Activated naive CD4-positive, alpha-beta T cell treated with anti-CD3 and anti-CD28 coated beads, Interleukin-2, amount 50 U/mL, for 72 hours (primary cell): Measurements from ENCODE around the gene PROP1. TPM values are rescaled to one million over a fixed set of nuclear protein-coding genes. Genes with fewer than 3 reads are reported as not detected.
"Not testable (repeated sequence)": the region's sequence is repeated elsewhere in the genome, so short reads cannot be mapped to it uniquely, and the experiment has no call there.

Source experiments
- ATAC-seq, 2 donors: fragments of 150-1000 bp; cut with Tn5 transposase; 2 replicates each; pipeline ENCODE4 v1.10.0; 2021; ENCODE audit warnings: mild to moderate bottlenecking in 2 of 2, moderate library complexity in 2 of 2
- DNase-seq, 2 donors: peaks; one replicate each; pipeline ENCODE4 v3.0.0; 2021 to 2022; ENCODE audit warnings: low spot score in 2 of 2
- H3K27ac Mint-ChIP-seq, 2 donors: one replicate each; pipeline ENCODE4 v1.8.0; 2022; ENCODE audit warnings: mild to moderate bottlenecking in 2 of 2, mixed read lengths in 2 of 2
- H3K36me3 Mint-ChIP-seq, 2 donors: one replicate each; pipeline ENCODE4 v1.8.0; 2022; ENCODE audit warnings: mixed read lengths in 2 of 2
- H3K9me3 Mint-ChIP-seq, 2 donors: one replicate each; pipeline ENCODE4 v1.8.0; 2022; ENCODE audit warnings: mixed read lengths in 2 of 2
- total RNA-seq, 2 donors: library from RNA; stranded (reverse); gene quantifications; one replicate each; pipeline ENCODE4 v1.2.3, GENCODE V29; 2022

PROP1 gene
- total RNA-seq, 2 donors from 2014 or later = not detected

DNA sequence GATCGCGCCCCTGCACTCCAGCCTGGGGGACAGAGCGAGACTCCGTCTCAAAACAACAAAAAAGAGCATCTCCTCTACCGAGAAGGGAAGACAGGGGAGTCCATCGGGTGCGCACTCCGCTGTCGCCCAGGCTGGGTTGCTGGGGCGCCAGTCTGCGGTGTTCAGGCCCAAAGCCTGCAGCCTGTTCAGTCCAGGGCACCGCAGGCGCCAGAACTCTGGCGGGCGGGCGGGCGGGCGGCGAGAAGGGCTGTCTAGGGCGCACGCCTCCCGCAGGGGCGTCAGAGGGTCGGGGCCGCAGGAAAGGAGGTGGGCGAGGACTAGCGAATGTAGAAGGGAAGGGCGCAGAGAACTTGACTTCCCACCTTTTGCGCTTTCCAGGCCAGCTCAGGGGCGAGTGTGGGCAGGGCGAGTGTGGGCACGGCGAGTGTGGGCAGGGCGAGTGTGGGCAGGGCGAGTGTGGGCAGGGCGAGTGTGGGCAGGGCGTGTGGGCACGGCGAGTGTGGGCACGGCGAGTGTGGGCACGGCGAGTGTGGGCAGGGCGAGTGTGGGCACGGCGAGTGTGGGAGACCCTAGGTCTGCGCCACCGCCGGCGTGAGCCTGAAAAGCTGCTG lies 10.5 kb downstream of the PROP1 start:
- Mint-ChIP-seq H3K36me3 (no peaks in the 10 kb centered on the region), H3K9me3 (no peaks in the 10 kb centered on the region), H3K27ac (no peak overlapping the region)
- DNase-seq (no peak), ATAC-seq (peak in 1 of 2 donors; percentile 21)

- no peak for ATAC-seq
- Mint-ChIP-seq H3K27ac (no peak overlapping the region), H3K36me3 (no peaks in the 10 kb centered on the region), H3K9me3 (no peaks in the 10 kb centered on the region)
- DNase-seq = no peak
Observed at GRCh38 chr5:177984584-177985206, 11.3 kb downstream of the PROP1 start.

- Mint-ChIP-seq H3K27ac (no peak overlapping the region), H3K36me3 (no peaks in the 10 kb centered on the region), H3K9me3 (no peaks in the 10 kb centered on the region)
- ATAC-seq (no peak), DNase-seq (no peak)
Observed at GRCh38 chr5:177983763-177984583, 12.1 kb downstream of the PROP1 start.

DNA sequence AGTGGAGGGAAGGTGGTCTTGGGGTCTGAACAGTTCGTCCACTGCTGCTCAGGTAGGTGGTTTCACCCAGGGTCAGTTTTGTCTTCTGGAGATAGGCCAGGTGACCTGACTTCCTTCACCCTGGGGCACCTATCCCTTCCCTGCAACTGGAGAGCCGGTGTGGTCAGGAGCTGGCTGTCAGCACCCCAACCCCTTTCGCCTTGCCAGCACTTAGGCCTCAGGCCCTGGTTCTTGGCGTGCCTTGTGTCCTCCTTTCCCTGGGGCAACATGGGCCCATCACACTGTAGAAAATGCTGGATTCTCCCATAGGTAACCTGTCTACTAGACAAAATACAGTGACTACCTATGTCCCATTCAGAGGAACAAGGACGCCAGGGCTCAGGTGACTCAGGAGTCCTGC lies 13.1 kb downstream of the PROP1 start:
- ATAC-seq (no peak), DNase-seq (no peak)
- no peak overlapping the region for H3K27ac Mint-ChIP-seq
- no peaks in the 10 kb centered on the region for H3K36me3 Mint-ChIP-seq
- no peaks in the 10 kb centered on the region for H3K9me3 Mint-ChIP-seq

GRCh38 chr5:177982072-177982727 lies 13.8 kb downstream of the PROP1 start:
- H3K9me3 Mint-ChIP-seq = no peaks in the 10 kb centered on the region
- no peaks in the 10 kb centered on the region for H3K36me3 Mint-ChIP-seq
- DNase-seq (no peak), ATAC-seq (no peak)
- no peak overlapping the region for H3K27ac Mint-ChIP-seq

DNA sequence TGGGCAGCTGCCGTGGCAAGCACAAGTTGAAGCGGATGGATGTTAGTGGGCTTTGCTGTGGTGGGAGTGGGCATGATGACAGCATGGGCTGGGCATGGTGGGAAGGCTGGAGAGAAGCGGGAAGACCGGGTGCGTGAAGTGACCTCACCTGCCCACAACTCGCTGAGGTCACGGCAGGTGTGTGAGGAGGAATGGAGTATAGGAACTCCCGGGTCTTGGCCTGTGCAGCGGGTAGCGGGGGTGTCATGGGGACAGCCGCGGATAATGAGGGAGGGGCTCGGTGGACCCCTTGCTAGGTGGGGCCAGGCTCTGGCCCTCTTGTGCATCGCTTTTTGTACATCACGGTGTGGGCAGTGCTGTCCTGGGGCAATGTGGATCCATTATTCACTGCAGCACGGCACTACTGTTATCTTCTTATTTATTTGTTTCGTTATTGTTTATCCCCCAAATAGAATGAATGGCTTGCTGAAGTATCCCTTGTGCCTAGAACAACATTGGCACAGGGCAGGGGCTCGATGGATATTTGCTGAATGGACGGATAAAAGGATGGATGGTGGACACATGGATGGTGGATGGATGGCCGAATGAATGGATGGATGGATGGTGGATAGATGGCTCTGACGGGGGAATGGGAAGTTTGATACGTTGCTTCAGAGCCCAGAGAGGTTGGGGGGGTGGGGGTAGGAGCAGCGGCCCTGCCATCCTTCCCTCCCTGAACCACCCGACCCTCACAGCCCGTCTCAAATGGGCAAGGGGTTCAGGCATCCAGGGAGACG lies 14.6 kb downstream of the PROP1 start:
- no peaks in the 10 kb centered on the region for H3K9me3 Mint-ChIP-seq
- ATAC-seq = no peak
- H3K27ac Mint-ChIP-seq = no peak overlapping the region
- H3K36me3 Mint-ChIP-seq = no peaks in the 10 kb centered on the region
- DNase-seq = no peak

DNA sequence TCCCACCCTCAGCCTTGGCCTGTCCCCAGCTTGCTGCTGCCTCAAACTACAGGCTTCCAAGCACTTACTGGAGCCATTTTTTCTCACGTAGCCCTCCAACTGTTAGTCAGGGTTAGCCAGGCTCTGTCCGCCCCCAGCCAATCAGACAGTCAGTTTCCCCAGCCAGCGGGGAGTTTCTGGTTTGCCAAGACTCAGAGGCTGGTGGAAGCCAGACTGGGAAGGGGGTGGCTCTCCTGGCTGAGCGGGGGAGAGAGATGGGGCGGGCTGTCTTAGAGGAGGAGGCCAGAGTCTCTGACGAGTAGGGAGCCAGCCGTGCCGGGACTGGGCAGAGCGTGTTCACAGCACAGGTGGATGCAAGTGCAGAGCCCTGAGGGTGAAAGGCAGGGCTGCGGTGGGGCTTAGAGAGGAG lies 15.3 kb downstream of the PROP1 start:
- peaks cover 0 to 3% of the 10 kb centered on the region in 2 donors for H3K9me3 Mint-ChIP-seq
- ATAC-seq (peak in 1 of 2 donors; percentile 32), DNase-seq (no peak)
- H3K36me3 Mint-ChIP-seq = peaks cover 0 to 4% of the 10 kb centered on the region in 2 donors
- H3K27ac Mint-ChIP-seq = peak overlapping the region in 1 of 2 donors; percentile 67

- not testable (repeated sequence) for H3K27ac Mint-ChIP-seq, ATAC-seq
Observed at GRCh38 chr5:177977600-177977999, 18.4 kb downstream of the PROP1 start.

DNA sequence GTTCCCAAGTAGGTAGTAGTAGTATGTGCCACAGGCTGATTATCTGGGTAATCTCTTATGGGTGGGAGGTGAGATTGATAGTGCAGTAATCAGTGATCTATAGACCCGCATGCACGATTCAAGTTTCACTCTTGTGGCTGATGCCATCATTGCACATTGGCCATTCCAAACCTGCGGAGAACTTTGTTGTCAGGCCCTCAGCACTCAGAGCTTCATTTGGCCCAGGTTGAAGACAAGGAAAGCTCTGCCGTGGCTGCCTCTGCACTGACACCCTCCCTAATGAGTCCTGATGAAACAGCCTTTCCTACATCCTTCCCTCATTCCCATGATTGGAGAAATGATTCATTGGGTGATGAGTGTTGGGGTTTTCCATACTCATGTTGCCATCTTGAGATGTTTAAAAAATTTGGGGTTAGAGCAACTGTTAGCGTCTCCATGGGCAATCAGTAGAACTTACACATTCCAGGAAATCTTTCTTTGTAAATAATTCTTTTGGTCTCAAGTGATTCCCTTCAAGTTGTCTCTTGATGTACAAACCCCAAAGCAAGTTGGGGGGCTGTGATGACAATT lies 22.9 kb downstream of the PROP1 start:
- Mint-ChIP-seq H3K36me3 (peaks cover 0 to 5% of the 10 kb centered on the region in 2 donors), H3K27ac (no peak overlapping the region), H3K9me3 (peaks cover 5 to 7% of the 10 kb centered on the region in 2 donors)
- DNase-seq (no peak), ATAC-seq (no peak)

More at GRCh38 chr5:177977600-177977999, 18.4 kb downstream of the PROP1 start:
- not testable (repeated sequence) for H3K9me3 Mint-ChIP-seq, H3K36me3 Mint-ChIP-seq, DNase-seq

GRCh38 chr5:177972613-177973012 lies 23.4 kb downstream of the PROP1 start:
- ATAC-seq (no peak), DNase-seq (no peak)
- peaks cover 5 to 7% of the 10 kb centered on the region in 2 donors for H3K9me3 Mint-ChIP-seq
- peaks cover 0 to 5% of the 10 kb centered on the region in 2 donors for H3K36me3 Mint-ChIP-seq
- no peak overlapping the region for H3K27ac Mint-ChIP-seq

- not testable (repeated sequence) for DNase-seq, H3K27ac Mint-ChIP-seq, H3K9me3 Mint-ChIP-seq, ATAC-seq, H3K36me3 Mint-ChIP-seq
Observed at GRCh38 chr5:177972014-177972413, 24.0 kb downstream of the PROP1 start.

GRCh38 chr5:177968661-177969211 lies 27.3 kb downstream of the PROP1 start:
- Mint-ChIP-seq H3K27ac (no peak overlapping the region), H3K9me3 (peaks cover 3 to 5% of the 10 kb centered on the region in 2 donors), H3K36me3 (no peaks in the 10 kb centered on the region)
- DNase-seq = no peak
- ATAC-seq = no peak

- ATAC-seq = no peak
- no peak for DNase-seq
- Mint-ChIP-seq H3K36me3 (no peaks in the 10 kb centered on the region), H3K9me3 (peaks cover 3 to 5% of the 10 kb centered on the region in 2 donors), H3K27ac (no peak overlapping the region)
Observed at GRCh38 chr5:177967221-177967887, 28.7 kb downstream of the PROP1 start.

DNA sequence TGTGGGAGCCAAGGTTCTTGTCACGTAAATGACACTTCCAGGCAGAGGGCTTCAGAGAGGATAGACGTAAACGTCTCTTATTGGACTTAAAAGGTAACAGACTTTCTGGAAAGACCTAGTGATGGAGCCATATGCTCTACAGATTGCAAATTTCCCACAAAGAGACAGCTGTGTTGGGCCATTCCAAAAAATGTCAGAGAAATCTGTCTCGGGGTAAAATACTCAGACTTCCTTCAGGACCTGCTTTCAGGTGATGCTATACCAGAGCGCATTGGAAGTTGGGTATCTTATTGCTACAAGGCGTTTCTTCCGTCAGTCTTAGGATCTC lies 29.2 kb downstream of the PROP1 start:
- DNase-seq = no peak
- ATAC-seq = no peak

More for the DNA sequence above, 29.2 kb downstream of the PROP1 start:
- H3K36me3 Mint-ChIP-seq = no peaks in the 10 kb centered on the region
- no peak overlapping the region for H3K27ac Mint-ChIP-seq
- H3K9me3 Mint-ChIP-seq = peaks cover 3 to 5% of the 10 kb centered on the region in 2 donors
